Small intestine (tissue), 7 donors: ENCODE results near the gene SMTN. TPM values are rescaled to one million over a fixed set of nuclear protein-coding genes. Genes with fewer than 3 reads are reported as not detected.
"Not testable (repeated sequence)": the region's sequence is repeated elsewhere in the genome, so short reads cannot be mapped to it uniquely, and the experiment has no call there.

ENCODE experiments used
- DNase-seq, 2 donors: peaks; one replicate each; pipeline versions ENCODE4 v3.0.0 to v3.0.0-alpha.2; 2013
- FAIRE-seq: peaks from 2 replicates; lab custom pipeline; 2012; peaks lifted over from hg19 to GRCh38; lab: Jason Lieb, UNC
- H3K27ac ChIP-seq, 3 donors: one replicate each; pipeline ENCODE4 v1.5.1; 2013; ENCODE audit warnings: low read length in 2 of 3, mild to moderate bottlenecking in 2 of 3, control low read depth in 1 of 3, inconsistent platforms in 1 of 3, low read depth in 1 of 3, moderate library complexity in 1 of 3
- H3K27me3 ChIP-seq, 3 donors: one replicate each; pipeline ENCODE4 v1.6.1; 2013; ENCODE audit warnings: low read length in 3 of 3, inconsistent platforms in 1 of 3; ENCODE audit not compliant: control insufficient read depth in 3 of 3, insufficient read depth in 3 of 3
- H3K36me3 ChIP-seq, 3 donors: one replicate each; pipeline ENCODE4 v1.6.1; 2013; ENCODE audit warnings: low read length in 3 of 3, inconsistent platforms in 1 of 3, low read depth in 1 of 3, mild to moderate bottlenecking in 1 of 3, moderate library complexity in 1 of 3; ENCODE audit not compliant: control insufficient read depth in 3 of 3, insufficient read depth in 2 of 3
- H3K4me1 ChIP-seq, 3 donors: one replicate each; pipeline ENCODE4 v1.6.1; 2013; ENCODE audit warnings: low read length in 2 of 3, inconsistent platforms in 1 of 3, low read depth in 1 of 3, mild to moderate bottlenecking in 1 of 3, moderate library complexity in 1 of 3; ENCODE audit not compliant: control insufficient read depth in 3 of 3, insufficient read depth in 2 of 3
- H3K4me3 ChIP-seq, 3 donors: one replicate each; pipeline ENCODE4 v1.5.1; 2013; ENCODE audit warnings: low read length in 3 of 3, control low read depth in 1 of 3, inconsistent platforms in 1 of 3, low read depth in 1 of 3, mild to moderate bottlenecking in 1 of 3, moderate library complexity in 1 of 3
- H3K9me3 ChIP-seq, 2 donors: one replicate each; pipeline ENCODE4 v1.6.1; 2013; ENCODE audit warnings: low read depth in 1 of 2, low read length in 1 of 2; ENCODE audit not compliant: control insufficient read depth in 2 of 2, insufficient read depth in 1 of 2
- WGBS, 3 donors: extraction: QIAGEN DNeasy Blood & Tissue Kit; methylation state at CpG; one replicate each; pipeline ENCODE4 v1.1.7; 2013; 5-methylcytosine and 5-hydroxymethylcytosine counted together
- polyA plus RNA-seq, 4 donors: library from polyadenylated mRNA; stranded (reverse) in 3 of 4; unstranded in 1 of 4; fragments of 200-250 nt in 3 of 4; fragments of 120-200 nt in 1 of 4; gene quantifications; one replicate each; pipeline versions ENCODE4 v1.2.1 to v1.2.3, GENCODE V29; 2013
- donor health status: healthy with polysubstance abuse.
- donor health status: control.
- donor health status: control.
- donor health status: Bipolar disorder and iron deficiency.
- donor health status: healthy.

Gene SMTN
- polyA plus RNA-seq, 4 donors: 7.8 to 74.8 (median 44.2) TPM

GRCh38 chr22:31107178-31107893 is 26.2 kb downstream of the SMTN start, which contains the start of gene SELENOM:
TSS of gene SELENOM (minus strand) at chr22:31107568. CDS start at chr22:31107505, 63 bp downstream.
- no peak for FAIRE-seq
- peaks cover 0 to 36% (median 4%) of the 10 kb centered on the region in 3 donors for H3K36me3 ChIP-seq
- 5 to 6% (median 6%) methylated on average over 31 to 67 of the region's 67 CpGs for WGBS, 3 donors

DNA sequence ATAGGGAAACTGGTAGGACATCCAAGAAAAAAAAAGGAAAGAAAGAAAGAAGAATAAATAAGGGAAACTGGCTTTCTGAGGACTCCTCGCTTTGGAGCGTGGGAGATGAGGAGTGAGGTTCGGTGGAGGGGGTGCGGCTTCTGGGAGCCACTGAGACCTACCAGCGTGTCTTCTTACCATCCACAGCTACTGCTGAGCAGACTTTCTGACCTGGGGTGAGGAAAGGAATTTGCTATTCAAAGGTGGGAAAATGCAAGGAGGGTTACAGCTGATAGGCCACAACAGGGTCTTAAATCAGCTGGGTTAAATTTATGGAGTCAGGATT is 26.7 kb downstream of the SMTN start:
- DNase-seq (no peak), FAIRE-seq (no peak)
- H3K27me3 ChIP-seq: no peaks in the 10 kb centered on the region
- H3K36me3 ChIP-seq: peaks cover 0 to 31% (median 4%) of the 10 kb centered on the region in 3 donors
- peak overlapping the region in 2 of 3 donors; percentile 47 to 66 for H3K4me3 ChIP-seq
- H3K4me1 ChIP-seq: peaks cover 0 to 10% (median 0%) of the 10 kb centered on the region in 3 donors
- no peaks in the 10 kb centered on the region for H3K9me3 ChIP-seq
- WGBS, 3 donors: 0 to 2% (median 1%) methylated on average over 5 of the region's 5 CpGs
- H3K27ac ChIP-seq: peak overlapping the region; percentile 55 to 81 (median 66)

More at GRCh38 chr22:31107178-31107893, 26.2 kb downstream of the SMTN start, which contains the start of gene SELENOM:
- peak; percentile 97 to 99 for DNase-seq
- no peaks in the 10 kb centered on the region for H3K27me3 ChIP-seq
- peaks cover 0 to 14% (median 0%) of the 10 kb centered on the region in 3 donors for H3K4me1 ChIP-seq
- H3K4me3 ChIP-seq: peak within 1 kb of the TSS; percentile 47 to 72 (median 66)
- no peaks in the 10 kb centered on the region for H3K9me3 ChIP-seq
- H3K27ac ChIP-seq: peak within 1 kb of the TSS; percentile 63 to 95 (median 86)

DNA sequence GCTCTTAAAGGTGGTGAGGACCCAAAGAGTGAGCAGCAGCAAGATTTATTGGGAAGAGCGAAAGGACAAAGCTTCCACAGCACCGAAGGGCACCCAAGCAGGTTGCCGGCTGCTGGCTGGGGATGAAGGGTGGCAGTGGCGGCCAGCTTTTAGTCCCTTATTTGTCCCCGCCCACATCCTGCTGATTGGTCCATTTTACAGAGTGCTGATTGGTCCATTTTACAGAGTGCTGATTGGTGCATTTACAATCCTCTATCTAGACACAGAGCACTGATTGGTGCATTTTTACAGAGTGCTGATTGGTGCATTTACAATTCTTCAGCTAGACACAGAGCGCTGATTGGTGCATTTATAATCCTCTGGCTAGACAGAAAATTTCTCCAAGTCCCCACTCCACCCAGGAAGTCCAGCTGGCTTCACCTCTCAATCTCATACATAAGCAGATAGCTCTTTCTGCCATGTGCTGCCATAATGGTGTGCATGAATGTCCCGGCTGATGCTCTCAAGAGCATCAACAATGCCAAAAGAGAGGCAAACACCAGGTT is 31.5 kb downstream of the SMTN start:
- not testable (repeated sequence) for H3K4me3 ChIP-seq, FAIRE-seq, DNase-seq, H3K9me3 ChIP-seq, H3K27ac ChIP-seq, H3K36me3 ChIP-seq, H3K27me3 ChIP-seq, H3K4me1 ChIP-seq
- 91 to 95% (median 92%) methylated on average over 7 of the region's 7 CpGs for WGBS, 3 donors

GRCh38 chr22:31118046-31118820 is 37.1 kb downstream of the SMTN start:
- Histone ChIP-seq H3K36me3 (no peaks in the 10 kb centered on the region), H3K9me3 (no peaks in the 10 kb centered on the region), H3K4me3 (no peak overlapping the region), H3K4me1 (peaks cover 0 to 20% (median 4%) of the 10 kb centered on the region in 3 donors), H3K27me3 (no peaks in the 10 kb centered on the region), H3K27ac (peak overlapping the region in 1 of 3 donors; percentile 59)
- WGBS, 3 donors: 65 to 77% (median 67%) methylated on average over 3 of the region's 3 CpGs
- DNase-seq (peak in 1 of 2 donors; percentile 90), FAIRE-seq (no peak)

GRCh38 chr22:31119026-31119717 is 38.1 kb downstream of the SMTN start:
- 73 to 83% (median 76%) methylated on average over 6 to 7 of the region's 7 CpGs for WGBS, 3 donors
- FAIRE-seq: no peak

DNA sequence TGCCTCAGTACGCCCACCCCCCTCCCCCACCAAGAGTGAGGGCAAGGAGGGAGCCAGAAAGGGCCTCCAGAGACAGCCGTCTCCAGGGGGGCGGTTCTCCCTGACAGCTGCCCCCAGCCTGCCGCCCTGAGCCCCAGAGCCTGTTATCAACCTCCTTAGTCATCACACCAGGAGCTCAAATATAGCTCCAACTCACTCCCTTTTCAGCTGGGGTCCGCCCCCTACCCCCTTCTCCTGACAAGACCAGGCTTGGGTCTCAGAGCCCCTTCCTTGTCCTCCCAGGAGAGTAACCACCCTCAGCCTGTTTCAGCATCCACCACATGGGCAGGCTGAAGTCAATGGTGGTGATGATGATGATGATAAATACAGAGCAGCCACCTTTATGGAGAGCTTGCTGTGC is 39.1 kb downstream of the SMTN start:
- Histone ChIP-seq H3K27ac (no peak overlapping the region), H3K27me3 (no peaks in the 10 kb centered on the region), H3K4me3 (no peak overlapping the region), H3K9me3 (no peaks in the 10 kb centered on the region), H3K4me1 (peaks cover 0 to 33% (median 4%) of the 10 kb centered on the region in 3 donors), H3K36me3 (peaks cover 0 to 6% (median 0%) of the 10 kb centered on the region in 3 donors)
- no peak for FAIRE-seq
- no peak for DNase-seq
- WGBS, 3 donors: 70 to 82% (median 76%) methylated on average over 5 of the region's 5 CpGs

More at GRCh38 chr22:31119026-31119717, 38.1 kb downstream of the SMTN start:
- Histone ChIP-seq H3K4me3 (no peak overlapping the region), H3K27me3 (no peaks in the 10 kb centered on the region), H3K4me1 (peaks cover 0 to 28% (median 4%) of the 10 kb centered on the region in 3 donors), H3K27ac (peak overlapping the region in 1 of 3 donors; percentile 59), H3K9me3 (no peaks in the 10 kb centered on the region), H3K36me3 (peaks cover 0 to 2% (median 0%) of the 10 kb centered on the region in 3 donors)
- no peak for DNase-seq

GRCh38 chr22:31120642-31121041 is 39.5 kb downstream of the SMTN start:
- Histone ChIP-seq H3K36me3 (peaks cover 0 to 10% (median 0%) of the 10 kb centered on the region in 3 donors), H3K27me3 (no peaks in the 10 kb centered on the region), H3K9me3 (no peaks in the 10 kb centered on the region), H3K27ac (no peak overlapping the region), H3K4me1 (peaks cover 0 to 33% (median 4%) of the 10 kb centered on the region in 3 donors), H3K4me3 (no peak overlapping the region)
- FAIRE-seq (no peak), DNase-seq (no peak)
- WGBS, 3 donors: 92 to 100% (median 94%) methylated on average over 1 of the region's 1 CpG
